Jurkat, Clone E6-1 (cell line): ENCODE data around the gene HMGCS1.
"Not testable (repeated sequence)": the region's sequence is repeated elsewhere in the genome, so short reads cannot be mapped to it uniquely, and the experiment has no call there.

Source experiments
- DNase-seq: peaks from one replicate; pipeline ENCODE4 v3.0.0-alpha.2; 2011; ENCODE audit warnings: low read depth, low spot score
- H3K4me3 ChIP-seq: 2 replicates; pipeline ENCODE4 v1.5.1; 2011; ENCODE audit warnings: mild to moderate bottlenecking, low read length, control low read depth, moderate library complexity

The HMGCS1 gene

DNA sequence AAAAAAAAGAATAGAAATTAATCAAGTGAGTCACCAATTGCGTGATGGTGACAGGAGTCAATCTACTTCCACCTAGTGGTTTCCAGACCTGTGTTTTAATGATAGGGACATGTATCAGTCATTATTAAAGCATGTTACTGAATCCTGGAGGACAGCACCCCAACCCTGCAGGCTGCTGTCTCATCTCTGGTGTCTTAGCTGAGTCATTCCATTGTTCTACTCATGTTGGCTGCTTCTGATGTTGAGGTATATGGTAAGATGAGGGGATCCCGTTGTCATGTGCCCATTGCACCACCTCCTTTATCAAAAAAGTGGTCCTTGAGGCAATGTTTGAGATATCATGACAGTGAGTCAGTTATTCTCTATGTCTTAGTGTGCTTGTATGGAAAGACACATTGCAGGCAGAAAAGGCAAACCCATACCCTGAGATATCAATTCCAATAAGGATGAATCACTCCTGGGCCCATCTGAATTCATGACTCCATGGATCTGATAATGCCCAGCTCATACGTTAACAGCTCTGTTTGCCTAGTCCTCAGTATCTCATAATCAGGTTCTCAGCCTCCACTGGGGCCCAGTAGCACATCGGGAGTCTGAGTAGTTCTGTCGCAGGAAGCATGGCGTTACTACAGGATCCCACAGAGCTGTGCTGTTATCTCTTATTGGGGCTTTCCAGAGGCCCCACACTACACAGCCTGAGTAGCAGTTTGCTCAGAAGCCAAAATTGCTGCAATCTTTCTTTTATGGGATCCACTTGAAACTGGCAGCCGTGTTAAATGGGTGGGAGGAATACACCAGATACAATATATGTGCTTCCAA lies 31.2 kb downstream of the HMGCS1 start:
- H3K4me3 ChIP-seq = no peak overlapping the region
- DNase-seq = no peak

DNA sequence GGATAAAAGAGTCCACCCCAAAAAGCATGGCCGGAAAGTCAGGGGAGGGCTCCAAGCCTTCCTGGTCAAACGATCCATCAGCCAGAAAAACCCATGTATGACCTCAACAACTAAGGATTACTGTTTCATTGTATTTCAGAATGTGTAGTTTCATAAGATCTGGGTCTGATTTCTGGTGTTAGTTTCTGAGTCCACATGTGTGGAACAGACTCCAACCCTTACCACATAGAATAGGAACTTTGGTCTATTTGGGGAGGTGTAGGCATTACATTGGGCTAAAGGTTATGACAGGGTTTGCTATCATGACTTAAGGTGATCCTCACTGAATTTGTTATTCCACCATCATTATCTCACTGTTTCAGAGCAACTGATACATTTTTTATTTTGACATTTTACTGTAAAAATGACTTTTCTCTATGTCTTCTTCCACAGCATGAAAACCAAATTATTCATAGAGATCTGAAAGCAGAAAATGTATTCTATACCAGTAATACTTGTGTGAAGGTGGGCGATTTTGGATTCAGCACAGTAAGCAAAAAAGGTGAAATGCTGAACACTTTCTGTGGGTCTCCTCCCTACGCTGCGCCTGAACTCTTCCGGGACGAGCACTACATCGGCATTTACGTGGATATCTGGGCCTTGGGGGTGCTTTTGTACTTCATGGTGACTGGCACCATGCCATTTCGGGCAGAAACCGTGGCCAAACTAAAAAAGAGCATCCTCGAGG lies 33.5 kb downstream of the HMGCS1 start:
- no peak for DNase-seq
- H3K4me3 ChIP-seq = no peak overlapping the region

DNA sequence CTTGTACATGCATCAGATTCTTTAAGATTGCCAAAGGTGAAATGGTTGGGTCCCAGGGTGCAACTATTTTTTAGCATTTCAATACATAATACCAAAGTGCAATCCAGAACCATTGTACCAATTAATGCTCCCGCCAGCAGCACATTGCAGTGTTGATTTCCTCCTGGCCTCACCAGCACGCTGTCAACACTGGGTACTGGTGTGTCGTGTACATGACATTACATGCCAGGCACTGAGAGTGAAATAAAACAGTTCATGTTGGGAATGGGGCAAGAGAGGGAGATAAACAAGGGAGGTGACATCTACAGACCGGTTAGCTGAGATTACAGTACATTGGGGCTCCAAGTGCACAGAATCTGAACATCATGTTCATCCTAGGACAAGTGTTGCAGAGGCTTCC lies 37.8 kb downstream of the HMGCS1 start:
- DNase-seq = no peak

DNA sequence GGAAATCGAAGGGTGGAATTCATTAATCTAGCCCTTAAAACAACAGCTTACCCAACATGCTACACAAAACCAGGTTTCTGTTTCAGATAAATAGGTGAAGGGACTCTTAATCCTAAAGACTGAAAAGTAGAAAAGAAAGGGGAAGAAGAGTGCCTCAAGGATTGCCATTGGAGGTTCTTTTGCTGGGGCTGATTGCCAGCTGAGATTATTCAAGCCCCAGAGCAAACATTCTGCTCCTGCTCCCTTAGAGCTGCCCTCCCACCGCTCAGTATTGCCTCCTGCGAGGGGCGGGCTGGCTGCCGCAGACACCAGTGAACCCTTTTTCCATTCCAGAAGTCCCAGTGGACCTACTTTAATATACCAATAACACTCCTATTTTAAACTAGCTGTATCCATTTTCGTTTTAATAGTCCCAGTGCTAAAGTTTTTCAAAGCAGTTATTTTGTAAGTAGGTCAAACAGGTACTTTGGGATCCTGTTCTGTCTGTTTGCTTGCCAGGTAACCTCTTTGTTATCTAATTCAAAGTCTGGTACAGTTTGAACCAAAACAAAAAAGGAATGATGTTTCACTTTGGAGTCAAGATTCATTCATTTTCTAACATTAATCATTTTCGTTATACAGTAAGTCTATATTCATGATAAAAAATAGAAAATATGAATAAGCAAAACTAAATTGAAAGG lies 38.6 kb downstream of the HMGCS1 start:
- DNase-seq = no peak
- no peak overlapping the region for H3K4me3 ChIP-seq

More for the DNA sequence above, 37.8 kb downstream of the HMGCS1 start:
- no peak overlapping the region for H3K4me3 ChIP-seq

DNA sequence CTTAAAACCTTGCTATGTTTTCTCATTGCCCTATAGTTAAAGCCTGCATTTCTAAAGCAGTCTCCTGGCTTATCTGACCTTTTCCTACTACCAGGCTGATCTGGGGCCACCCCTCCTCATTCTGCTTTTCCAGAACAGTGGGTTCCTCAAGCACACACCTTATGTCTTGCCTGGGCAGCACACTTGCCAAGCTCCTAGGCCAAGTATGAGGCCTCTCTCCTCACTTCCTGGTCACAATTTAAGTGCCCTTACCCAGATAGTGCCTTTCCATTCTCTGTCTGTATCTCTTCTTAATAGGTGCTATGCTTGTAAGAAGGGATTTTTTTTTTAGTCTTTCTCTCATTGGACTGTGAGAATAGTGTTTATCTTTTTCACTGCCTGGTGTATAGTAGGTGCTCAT lies 39.7 kb downstream of the HMGCS1 start:
- H3K4me3 ChIP-seq = no peak overlapping the region
- no peak for DNase-seq

DNA sequence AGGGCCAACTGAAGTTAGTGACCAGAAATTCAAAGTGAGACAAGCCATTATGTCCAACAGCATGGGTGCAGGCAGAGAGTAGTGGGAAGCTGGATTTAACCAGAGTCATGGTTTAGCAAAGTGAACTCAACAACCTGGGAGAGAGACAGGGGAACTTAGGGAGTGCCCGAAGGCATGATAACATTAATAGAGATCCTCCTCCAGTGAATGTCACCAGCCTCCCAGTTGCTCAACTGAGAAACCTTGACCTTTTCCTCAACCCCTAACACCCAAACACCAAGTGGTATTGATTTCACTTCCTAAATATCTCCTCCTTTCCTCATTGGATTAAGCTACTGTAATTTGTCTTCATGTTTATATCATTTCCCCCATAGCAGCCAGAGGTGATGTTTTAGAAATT lies 42.6 kb downstream of the HMGCS1 start:
- no peak for DNase-seq
- no peak overlapping the region for H3K4me3 ChIP-seq

DNA sequence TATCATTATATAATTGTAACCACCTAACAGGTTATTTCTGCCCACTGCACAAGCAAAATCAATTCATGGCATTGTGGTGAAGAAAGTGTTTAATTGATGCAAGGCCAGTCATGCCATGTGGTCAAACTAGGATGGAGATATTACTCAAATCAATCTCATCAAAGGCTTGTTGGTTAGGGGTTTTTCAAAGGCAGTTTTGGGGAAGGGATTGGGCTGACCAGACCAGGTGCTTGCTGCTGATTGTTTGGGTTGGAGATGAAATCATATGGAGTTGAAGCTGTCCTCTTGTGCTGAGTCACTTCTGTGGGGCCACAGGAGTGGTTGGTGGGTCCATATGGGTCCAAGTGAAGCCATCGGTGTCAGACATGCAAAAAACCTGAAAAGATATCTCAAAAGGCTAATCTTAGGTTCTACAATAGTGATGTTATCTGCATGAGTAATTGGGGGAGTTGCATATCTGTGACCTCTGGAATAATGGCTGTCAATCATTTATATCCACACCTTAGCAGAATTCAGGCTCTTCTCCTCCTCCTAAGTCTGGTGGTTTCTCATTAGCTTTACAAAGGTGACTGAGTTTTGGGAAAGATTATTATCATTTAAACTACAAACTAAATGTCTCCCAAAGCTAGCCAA lies 44.9 kb downstream of the HMGCS1 start:
- no peak overlapping the region for H3K4me3 ChIP-seq
- no peak for DNase-seq

DNA sequence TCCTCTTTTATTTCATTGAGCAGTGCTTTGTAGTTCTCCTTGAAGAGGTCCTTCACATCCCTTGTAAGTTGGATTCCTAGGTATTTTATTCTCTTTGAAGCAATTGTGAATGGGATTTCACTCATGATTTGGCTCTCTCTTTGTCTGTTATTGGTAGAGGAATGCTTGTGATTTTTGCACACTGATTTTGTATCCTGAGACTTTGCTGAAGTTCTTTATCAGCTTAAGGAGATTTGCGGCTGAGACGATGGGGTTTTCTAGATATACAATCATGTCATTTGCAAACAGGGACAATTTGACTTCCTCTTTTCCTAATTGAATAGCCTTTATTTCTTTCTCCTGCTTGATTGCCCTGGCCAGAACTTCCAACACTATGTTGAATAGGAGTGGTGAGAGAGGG lies 50.9 kb downstream of the HMGCS1 start:
- DNase-seq, H3K4me3 ChIP-seq: not testable (repeated sequence)

DNA sequence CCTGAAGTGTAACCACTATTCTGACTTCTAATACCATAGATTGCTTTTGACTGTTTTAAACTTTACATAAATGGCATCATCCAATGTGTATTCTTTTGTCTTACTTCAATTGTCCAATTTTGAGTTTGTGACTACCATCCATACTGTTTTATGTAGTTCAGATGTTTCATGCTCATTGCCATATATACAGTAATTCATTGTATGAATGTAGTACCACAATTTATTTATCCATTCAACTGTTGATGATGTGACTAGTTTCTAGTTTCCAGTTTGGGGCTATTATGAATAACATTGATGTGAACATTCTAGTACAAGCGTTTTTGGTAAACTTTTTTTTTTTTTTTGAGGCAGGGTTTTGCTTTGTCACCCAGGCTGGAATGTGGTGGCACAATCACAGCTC lies 55.1 kb downstream of the HMGCS1 start:
- no peak for DNase-seq
- H3K4me3 ChIP-seq = no peak overlapping the region

DNA sequence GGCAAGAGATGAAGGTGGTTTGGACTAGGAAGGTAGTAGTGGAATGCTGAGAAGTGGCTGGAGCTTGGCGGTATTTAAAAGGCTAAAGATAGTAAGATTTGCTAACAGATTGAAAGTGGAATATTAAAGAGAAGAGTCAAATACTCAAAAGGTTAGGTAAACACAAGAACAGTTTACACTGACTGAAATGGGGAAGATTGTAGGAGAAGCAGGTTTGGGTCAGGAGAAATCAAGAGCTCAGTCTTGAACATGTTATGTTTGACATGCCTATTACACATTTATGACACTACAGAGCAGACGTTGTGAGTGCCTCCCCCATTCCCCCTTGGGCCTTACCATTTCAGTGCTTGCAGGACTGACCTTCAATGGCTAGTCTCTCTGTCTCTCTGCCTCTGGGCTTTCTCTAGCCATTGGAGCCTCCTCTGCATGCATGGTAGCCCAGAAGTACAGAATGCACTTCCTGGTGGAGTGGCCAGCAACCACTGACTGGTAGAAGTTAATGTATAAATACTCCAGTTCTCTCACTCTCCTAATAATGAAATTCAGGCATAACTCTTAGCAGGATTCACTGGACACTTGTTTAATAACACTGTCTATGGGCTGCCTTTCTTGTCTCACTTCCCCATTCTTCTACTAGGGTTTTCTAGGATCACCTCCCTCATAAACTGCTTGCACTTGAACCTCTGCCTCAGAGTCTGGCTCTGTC lies 56.8 kb downstream of the HMGCS1 start:
- DNase-seq = no peak
- H3K4me3 ChIP-seq = no peak overlapping the region

DNA sequence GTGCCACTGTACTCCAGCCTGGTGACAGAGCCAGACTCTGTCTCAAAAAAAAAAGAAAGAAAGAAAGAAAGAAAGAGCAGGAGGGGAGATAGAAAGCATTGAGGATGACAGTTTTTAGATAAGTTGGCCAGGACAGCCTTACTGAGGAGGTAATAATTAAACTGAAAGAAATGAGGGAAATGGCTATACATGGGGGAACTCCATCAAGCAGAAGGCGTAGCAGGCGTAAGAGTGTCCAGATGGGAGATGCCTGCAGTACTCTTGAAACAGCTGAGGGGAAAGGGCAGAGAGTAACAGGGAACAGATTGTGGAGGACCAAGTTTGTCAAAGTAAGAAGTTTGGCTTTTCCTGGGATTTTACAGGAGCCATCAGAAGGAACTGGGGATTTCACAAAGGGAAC lies 57.5 kb downstream of the HMGCS1 start:
- no peak for DNase-seq
- no peak overlapping the region for H3K4me3 ChIP-seq

DNA sequence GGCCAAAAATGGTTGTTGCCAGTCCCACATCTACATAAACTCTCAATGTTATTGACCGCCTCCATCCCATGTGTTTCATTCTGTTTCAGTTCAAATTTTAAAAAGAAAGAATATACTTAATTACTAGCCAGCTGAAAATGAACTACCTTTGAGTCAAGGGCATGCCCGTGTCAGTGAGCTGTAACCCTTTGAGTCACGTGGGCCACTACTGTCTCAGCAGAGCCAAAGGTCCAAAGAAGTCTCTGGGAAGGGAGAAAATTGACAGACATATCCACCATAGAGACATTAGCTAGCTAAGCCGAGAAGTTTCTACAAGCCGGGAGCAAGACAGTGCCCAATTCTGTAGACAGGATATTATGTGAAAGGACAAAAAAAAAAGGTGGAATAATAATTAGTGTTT lies 61.5 kb downstream of the HMGCS1 start:
- H3K4me3 ChIP-seq = no peak overlapping the region
- DNase-seq = no peak

DNA sequence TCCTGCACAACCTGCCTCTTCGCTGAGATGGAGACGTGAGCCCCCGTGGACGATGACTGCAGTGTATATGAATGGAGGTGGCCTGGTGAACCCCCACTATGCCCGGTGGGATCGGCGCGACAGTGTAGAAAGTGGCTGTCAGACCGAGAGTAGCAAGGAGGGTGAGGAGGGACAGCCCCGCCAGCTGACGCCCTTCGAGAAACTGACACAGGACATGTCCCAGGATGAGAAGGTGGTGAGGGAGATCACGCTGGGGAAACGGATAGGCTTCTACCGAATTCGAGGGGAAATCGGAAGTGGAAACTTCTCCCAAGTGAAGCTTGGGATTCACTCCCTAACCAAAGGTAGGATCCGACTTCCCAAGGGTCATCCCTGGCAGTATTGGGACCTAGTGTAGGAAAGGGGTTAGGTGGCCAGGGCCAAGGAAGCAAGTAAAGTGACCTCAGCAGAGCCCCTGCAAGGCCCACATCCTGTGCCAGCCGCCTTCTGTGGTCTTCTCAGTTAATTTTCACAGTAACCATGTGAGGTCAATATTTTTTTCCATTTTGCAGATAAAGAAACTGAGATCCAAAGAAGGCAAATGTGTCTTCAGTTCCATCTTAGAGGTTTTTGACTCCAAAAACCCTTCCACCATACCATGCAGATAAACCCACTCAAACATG lies 67.4 kb downstream of the HMGCS1 start:
- H3K4me3 ChIP-seq = no peak overlapping the region
- no peak for DNase-seq

DNA sequence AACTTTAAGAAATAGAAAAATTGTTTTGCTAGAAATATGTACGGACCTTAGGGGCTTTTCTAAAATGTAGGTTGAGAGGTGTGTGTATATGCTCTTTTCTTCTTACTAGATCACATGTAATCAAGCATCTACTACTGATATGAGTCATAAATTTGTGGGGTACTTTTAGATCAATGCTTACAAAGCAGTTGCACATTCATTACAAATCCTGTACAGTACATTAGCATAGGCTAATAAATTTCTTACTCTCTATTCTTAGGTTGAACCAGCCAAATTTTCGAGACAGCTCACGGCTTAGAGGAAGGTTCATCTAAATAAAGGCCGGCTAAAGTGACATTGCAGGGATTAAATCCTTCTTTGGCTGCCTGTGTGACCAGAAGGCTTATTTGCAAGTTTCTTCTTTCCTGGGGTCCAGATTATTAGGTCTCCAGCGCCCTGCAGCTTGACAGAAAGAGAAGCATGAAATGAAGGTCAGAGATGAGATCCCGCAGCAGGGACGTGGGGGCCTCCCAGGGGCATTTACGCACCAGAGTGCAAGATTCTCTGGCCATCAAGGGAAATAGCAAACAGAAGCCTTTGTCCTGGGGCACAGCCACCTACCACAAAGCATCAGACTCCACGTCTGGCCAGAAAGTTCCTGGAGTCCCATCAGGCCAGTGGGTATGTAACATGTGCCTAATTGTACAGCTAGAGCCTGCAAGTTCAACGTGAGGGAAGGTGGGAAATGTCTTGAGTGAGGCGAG lies 68.2 kb downstream of the HMGCS1 start:
- DNase-seq = no peak
- no peak overlapping the region for H3K4me3 ChIP-seq

DNA sequence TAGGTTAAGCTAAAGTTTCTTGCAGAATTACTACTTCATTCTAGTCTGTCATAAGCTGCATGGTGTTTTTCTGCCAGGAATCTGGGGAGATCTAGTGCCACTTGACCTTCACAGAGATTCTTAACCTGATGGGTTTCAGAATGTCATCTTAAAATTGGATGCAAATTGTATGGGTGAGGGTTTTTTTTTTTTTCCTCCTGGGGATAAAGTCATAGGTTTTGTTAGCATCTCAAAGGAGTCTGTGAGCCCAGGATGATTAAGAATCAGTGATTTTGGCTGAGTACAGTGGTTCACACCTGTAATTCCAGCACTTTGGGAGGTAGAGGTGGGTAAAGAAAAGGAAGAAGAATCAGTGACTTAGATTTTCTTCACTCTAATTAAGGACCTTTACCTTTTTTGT lies 69.9 kb downstream of the HMGCS1 start:
- no peak overlapping the region for H3K4me3 ChIP-seq
- DNase-seq = no peak

DNA sequence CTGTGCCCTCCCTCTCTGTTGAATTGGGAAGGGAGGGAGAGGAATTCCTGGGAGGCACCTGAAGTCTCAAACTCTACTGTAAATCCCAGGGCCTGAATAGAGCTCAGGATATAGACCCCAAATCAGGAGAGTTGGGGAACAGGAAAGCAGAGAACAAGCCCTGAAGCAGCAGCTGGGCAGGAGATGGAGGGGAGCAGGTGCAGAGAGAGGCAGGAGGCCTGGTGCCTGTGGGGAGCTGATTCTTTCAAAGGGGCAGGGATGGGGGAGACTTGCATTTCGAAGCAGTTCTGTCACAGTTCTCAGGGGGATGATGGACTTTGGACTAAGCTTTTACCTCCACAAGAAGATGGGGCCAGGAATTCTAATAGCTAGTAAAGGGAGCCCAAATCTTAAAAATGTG lies 71.0 kb downstream of the HMGCS1 start:
- no peak for DNase-seq
- no peak overlapping the region for H3K4me3 ChIP-seq
